Body of pancreas (tissue), 4 donors: ENCODE data around the gene BACH2. TPM values are rescaled to one million over a fixed set of nuclear protein-coding genes. Genes with fewer than 3 reads are reported as not detected.
A peak's percentile ranks its signal among the peaks of the same experiment; 100 is the strongest.

Experiments
- ATAC-seq: fragments of 150-250 bp; one replicate; pipeline ENCODE4 v1.9.1; 2016
- DNase-seq, 4 donors: peaks; one replicate each; pipeline ENCODE4 v3.0.0-alpha.2; 2019
- H3K27ac ChIP-seq, 4 donors: fragments of 200-600 bp; sonication (generic); 1 replicate in 3 of 4; 2 replicates in 1 of 4; pipeline versions ENCODE4 v1.5.1 to v1.6.1; 2016 to 2019; ENCODE audit warnings: mild to moderate bottlenecking in 1 of 4, mixed read lengths in 1 of 4, moderate library complexity in 1 of 4
- H3K27me3 ChIP-seq, 2 donors: fragments of 200-600 bp; sonication (generic); one replicate each; pipeline ENCODE4 v1.6.0; 2016; ENCODE audit warnings: mild to moderate bottlenecking in 1 of 2
- H3K36me3 ChIP-seq, 2 donors: fragments of 200-600 bp; sonication (generic); replicated peaks in 1 of 2; 2 replicates each; pipeline ENCODE4 v1.5.1; 2016; ENCODE audit warnings: low read depth in 2 of 2; ENCODE audit not compliant: insufficient read depth in 1 of 2
- H3K4me1 ChIP-seq: fragments of 200-600 bp; sonication (generic); one replicate; pipeline ENCODE4 v1.6.0; 2016
- H3K4me3 ChIP-seq, 2 donors: fragments of 200-600 bp; sonication (generic); 1 replicate in 1 of 2; 2 replicates in 1 of 2; pipeline ENCODE4 v1.5.1; 2016 to 2019
- H3K9me3 ChIP-seq, 3 donors: fragments of 200-600 bp; sonication (generic); 1 replicate in 2 of 3; 2 replicates in 1 of 3; pipeline ENCODE4 v1.5.1; 2016
- CTCF ChIP-seq, 7 experiments: fragments of 450-650 bp in 4 of 7; fragments of 200-600 bp in 3 of 7; sonication (generic) in 3 of 7; IDR thresholded peaks; one replicate each; pipeline ENCODE4 v1.5.1; 2016 to 2019; ENCODE audit warnings: antibody characterized with exemption in 7 of 7
- POLR2A ChIP-seq, 3 donors: fragments of 450-650 bp; IDR thresholded peaks; one replicate each; pipeline ENCODE4 v1.6.1; 2016; ENCODE audit warnings: antibody characterized with exemption in 3 of 3, mild to moderate bottlenecking in 2 of 3
- WGBS, 2 donors: methylation state at CpG; one replicate each; pipeline ENCODE4 v1.1.5; 2017; 5-methylcytosine and 5-hydroxymethylcytosine counted together
- intact Hi-C: fragments of 100-400 bp; cut with DNase I; formaldehyde crosslinking; loops from one replicate; pipeline ENCODE4 v1.15.1; 2023
- total RNA-seq, 2 donors: library from RNA; depleted of rRNA; stranded (reverse); fragments of >200 nt; gene quantifications; one replicate each; pipeline ENCODE4 v1.1.0, GENCODE V29; 2016

The BACH2 gene
- total RNA-seq, 2 donors from 2014 or later, result 2.1 to 3.3 TPM

GRCh38 chr6:90005048-90005827, 291.4 kb downstream of the BACH2 start:
- Histone ChIP-seq H3K4me3 (no peak overlapping the region), H3K27me3 (no peaks in the 10 kb centered on the region), H3K4me1 (no peaks in the 10 kb centered on the region), H3K36me3 (no peaks in the 10 kb centered on the region), H3K27ac (no peak overlapping the region), H3K9me3 (no peaks in the 10 kb centered on the region)
- DNase-seq, result no peak
- no peak for TF ChIP-seq POLR2A (IDR thresholded peaks at IDR 0.05)
- TF ChIP-seq CTCF (IDR thresholded peaks at IDR 0.05), result no peak
- peak; percentile 27 for ATAC-seq
- intact Hi-C loops, result no loop called here
- WGBS, 2 donors, result 89 to 92% methylated on average over 9 of the region's 9 CpGs

- TF ChIP-seq POLR2A (IDR thresholded peaks at IDR 0.05) (no peak), CTCF (IDR thresholded peaks at IDR 0.05) (no peak)
- Histone ChIP-seq H3K9me3 (no peaks in the 10 kb centered on the region), H3K36me3 (no peaks in the 10 kb centered on the region), H3K4me1 (peaks cover 7% of the 10 kb centered on the region), H3K4me3 (no peak overlapping the region), H3K27me3 (no peaks in the 10 kb centered on the region), H3K27ac (no peak overlapping the region)
- no peak for DNase-seq
- ATAC-seq, result no peak
- intact Hi-C loops, result no loop called here
- WGBS, 2 donors, result 93 to 96% methylated on average over 5 of the region's 5 CpGs
These were observed 292.1 kb downstream of the BACH2 start for GRCh38 chr6:90004511-90004910.

- Histone ChIP-seq H3K36me3 (no peaks in the 10 kb centered on the region), H3K9me3 (no peaks in the 10 kb centered on the region), H3K4me3 (no peak overlapping the region), H3K27ac (no peak overlapping the region), H3K4me1 (peaks cover 12% of the 10 kb centered on the region), H3K27me3 (no peaks in the 10 kb centered on the region)
- 95 to 98% methylated on average over 2 of the region's 2 CpGs for whole genome bisulfite sequencing, 2 donors
- no peak for TF ChIP-seq CTCF (IDR thresholded peaks at IDR 0.05)
- no peak for TF ChIP-seq POLR2A (IDR thresholded peaks at IDR 0.05)
- intact Hi-C loops, result no loop called here
- ATAC-seq (no peak), DNase-seq (no peak)
These were observed 292.7 kb downstream of the BACH2 start for GRCh38 chr6:90003941-90004340.

- H3K36me3 ChIP-seq, result no peaks in the 10 kb centered on the region
- peaks cover 14% of the 10 kb centered on the region for H3K4me1 ChIP-seq
- DNase-seq, result no peak
- intact Hi-C loops, result no loop called here
- H3K27ac ChIP-seq, result no peak overlapping the region
- no peak overlapping the region for H3K4me3 ChIP-seq
- no peaks in the 10 kb centered on the region for H3K27me3 ChIP-seq
- ATAC-seq, result no peak
- no peaks in the 10 kb centered on the region for H3K9me3 ChIP-seq
- TF ChIP-seq POLR2A (IDR thresholded peaks at IDR 0.05) (no peak), CTCF (IDR thresholded peaks at IDR 0.05) (no peak)
- WGBS, 2 donors, result 89 to 91% methylated on average over 5 of the region's 5 CpGs
These were observed 293.4 kb downstream of the BACH2 start for GRCh38 chr6:90003069-90003795.
